GM21447 (cell line): ENCODE results near the gene KRTAP2-3.
"Not testable (repeated sequence)": the region's sequence is repeated elsewhere in the genome, so short reads cannot be mapped to it uniquely, and the experiment has no call there.

ENCODE experiments used
- ATAC-seq: cut with Tn5 transposase; IDR thresholded peaks from one replicate; pipeline ENCODE4 v1.9.1; 2021; ENCODE audit not compliant: unreplicated experiment

Gene KRTAP2-3, protein sequence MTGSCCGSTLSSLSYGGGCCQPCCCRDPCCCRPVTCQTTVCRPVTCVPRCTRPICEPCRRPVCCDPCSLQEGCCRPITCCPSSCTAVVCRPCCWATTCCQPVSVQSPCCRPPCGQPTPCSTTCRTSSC

DNA sequence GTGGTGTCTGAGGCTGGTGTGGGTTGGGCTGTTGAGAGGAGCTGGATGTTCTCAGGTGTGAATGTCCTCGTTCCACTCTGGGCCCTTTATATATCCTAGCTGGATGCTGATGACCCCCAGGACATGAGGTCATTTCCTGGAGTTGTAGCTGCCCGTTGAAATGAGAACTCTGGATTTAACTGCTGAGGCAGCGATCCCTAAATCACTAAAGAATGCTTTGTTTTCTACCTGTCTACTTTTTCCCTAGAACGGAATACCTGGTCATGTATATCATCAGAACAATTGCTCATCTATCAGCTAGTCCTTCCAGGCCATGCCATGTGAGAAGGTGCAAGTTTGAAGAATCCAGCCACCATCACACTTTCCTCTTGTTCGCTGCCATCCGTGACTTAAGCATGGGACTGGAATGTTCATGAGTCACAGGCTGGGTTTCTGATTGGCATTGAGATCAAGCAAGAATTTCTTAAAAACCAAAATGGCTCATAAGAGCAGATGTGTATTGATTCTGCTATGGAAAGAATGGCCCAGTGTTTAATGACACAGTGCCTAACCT, at the start of gene KRTAP2-3:
Gene KRTAP2-3, minus strand, starts transcription at position 63 of the 553 bp plus-strand sequence. CDS start 64 bp downstream, outside the sequence.
- no peak for ATAC-seq

DNA sequence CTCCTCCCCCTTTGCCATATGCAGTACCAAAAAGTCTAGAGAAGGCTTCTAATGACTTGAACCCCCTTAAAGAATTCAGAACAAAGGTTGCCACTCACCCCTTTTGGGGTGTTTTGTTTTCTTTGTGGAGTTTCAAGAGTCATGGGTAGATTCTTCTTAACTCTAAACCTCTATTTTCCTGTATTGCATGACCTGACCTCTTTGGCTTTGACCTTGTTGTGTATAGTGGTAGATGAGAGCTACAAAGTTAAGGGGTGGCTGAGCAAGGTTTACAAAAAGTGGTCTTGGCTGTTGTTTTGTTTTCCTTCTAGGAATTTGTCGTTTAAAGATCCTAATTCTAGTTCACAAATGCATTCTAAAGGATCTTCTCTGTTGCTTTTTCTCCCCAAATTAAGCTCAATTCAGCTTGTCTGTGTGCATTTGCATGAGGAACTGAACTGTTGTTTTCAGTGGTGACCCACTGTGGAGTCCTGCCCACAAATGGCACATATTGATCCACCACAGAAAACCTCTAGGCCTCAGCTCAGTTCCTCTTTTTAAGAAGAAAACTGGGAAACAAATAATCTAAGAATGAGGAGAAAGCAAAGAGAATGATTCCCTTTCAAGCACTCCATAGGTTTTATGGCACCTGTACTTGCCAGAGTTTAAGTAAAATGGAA, 48.9 kb upstream of the KRTAP2-3 start:
- ATAC-seq, result not testable (repeated sequence)

DNA sequence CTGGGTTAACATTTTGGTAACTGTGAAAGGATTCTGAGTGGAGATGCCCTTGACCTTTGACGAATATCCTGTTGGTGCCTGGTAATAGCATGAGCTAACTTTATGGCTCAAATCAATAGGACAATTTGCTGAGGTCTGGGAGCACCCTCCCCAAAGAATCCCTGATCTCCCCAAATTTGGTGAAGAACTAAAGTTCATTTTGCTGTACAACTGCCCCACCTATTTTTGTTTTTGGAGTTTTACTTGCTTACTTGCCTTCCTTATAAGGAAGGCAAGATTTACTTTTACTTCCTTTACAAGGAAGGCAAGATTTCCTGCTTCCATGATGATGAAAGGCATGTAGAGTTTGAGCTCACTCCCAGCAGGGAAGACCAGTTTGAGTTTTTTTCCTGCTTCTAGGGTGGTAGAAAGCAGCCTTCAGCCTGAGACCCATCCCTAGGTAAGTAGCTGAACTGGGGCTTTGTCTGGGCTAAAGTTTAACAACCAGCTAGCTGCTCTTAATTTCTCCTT, 48.1 kb upstream of the KRTAP2-3 start:
- ATAC-seq, result no peak

DNA sequence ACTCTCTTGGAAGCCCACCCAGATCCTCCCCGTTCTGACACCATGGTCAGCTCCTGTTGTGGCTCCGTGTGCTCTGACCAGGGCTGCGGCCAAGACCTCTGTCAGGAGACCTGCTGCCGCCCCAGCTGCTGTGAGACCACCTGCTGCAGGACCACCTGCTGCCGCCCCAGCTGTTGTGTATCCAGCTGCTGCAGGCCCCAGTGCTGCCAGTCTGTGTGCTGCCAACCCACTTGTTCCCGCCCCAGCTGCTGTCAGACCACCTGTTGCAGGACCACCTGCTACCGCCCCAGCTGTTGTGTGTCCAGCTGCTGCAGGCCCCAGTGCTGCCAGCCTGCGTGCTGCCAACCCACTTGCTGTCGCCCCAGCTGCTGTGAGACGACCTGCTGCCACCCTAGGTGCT, 45.4 kb upstream of the KRTAP2-3 start, which contains the start of gene KRTAP4-9:
Gene KRTAP4-9, plus strand, starts transcription at position 43 of the 400 bp plus-strand sequence. Its CDS starts 0 bp downstream, at position 43.
- ATAC-seq, result not testable (repeated sequence)

DNA sequence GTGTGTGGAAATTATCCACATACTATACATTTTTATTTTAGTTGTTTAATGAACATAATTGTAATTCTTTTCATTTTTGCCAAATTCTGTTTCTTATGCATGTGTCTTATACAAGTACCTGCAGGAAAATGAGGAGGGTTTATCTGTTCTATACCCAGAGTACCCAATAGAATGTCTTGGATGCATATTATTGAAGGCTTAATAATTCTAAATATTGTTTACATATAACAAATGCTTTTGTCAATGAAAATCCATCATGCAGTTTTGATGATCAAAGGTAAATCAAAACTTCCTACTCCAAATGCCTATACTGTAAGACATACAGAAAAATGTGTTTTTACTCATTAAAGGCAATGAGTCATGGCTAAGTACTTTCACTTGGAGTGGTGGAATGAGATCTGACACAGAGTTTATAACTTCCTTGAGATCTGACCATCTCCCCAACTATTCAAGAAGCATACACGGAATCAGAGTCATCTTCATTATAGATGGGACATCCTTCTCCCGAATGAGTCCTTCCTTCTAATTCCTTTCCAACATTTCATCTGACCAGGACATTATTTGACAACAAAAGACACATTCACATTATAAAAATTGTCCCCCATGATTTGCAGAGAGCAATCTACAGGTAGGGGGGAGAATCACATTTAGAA, 44.6 kb upstream of the KRTAP2-3 start:
- not testable (repeated sequence) for ATAC-seq

DNA sequence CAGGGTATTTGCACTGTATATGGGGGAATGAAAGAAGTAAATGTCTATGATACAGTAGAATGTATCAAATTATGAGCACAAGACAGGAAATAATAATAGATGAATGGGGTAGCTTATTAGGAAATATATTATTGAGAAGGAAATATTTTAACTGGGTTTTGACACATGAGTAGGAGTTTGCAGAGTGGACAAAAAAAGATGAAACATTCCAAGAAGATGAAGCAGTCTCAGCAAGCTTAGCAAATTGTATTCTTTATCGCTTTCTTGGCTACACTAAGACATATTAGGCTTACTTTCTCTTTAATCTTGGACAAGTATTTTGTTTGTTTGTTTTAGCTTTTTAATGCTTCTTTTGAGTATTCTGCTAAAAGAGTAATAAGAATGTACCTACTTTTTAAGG, 44.0 kb upstream of the KRTAP2-3 start:
- ATAC-seq, result no peak

DNA sequence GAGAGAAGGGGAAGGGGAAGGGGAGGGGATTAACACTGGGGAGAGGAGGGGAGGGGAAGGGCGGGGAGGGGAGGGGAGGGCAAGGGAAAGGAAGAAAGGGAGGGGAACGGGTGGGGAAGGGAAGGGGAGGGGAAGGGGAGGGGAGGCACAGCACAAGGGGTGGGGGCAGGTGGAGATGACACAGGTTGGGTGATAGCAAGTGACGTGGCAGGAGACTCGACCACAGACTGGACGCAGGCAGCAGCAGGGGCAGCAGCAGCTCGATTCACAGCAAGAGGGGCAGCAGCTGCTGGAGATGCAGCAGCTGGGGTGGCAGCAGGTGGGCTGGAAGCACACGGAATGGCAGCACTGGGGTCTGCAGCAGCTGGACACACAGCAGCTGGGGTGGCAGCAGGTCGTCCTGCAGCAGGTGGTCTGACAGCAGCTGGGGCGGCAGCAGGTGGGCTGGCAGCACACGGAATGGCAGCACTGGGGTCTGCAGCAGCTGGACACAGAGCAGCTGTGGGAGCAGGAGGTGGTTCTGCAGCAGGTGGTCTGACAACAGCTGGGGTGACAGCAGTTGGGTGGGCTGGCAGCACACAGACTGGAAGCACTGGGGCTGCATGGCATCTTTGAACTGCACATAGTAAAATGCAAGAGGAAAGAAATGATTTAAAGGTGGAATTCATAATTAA, 41.8 kb upstream of the KRTAP2-3 start, which contains the start of gene KRTAP4-16:
Gene KRTAP4-16, minus strand, starts transcription at position 624 of the 674 bp plus-strand sequence. Its CDS starts 0 bp downstream, at position 624.
- ATAC-seq, result no peak

DNA sequence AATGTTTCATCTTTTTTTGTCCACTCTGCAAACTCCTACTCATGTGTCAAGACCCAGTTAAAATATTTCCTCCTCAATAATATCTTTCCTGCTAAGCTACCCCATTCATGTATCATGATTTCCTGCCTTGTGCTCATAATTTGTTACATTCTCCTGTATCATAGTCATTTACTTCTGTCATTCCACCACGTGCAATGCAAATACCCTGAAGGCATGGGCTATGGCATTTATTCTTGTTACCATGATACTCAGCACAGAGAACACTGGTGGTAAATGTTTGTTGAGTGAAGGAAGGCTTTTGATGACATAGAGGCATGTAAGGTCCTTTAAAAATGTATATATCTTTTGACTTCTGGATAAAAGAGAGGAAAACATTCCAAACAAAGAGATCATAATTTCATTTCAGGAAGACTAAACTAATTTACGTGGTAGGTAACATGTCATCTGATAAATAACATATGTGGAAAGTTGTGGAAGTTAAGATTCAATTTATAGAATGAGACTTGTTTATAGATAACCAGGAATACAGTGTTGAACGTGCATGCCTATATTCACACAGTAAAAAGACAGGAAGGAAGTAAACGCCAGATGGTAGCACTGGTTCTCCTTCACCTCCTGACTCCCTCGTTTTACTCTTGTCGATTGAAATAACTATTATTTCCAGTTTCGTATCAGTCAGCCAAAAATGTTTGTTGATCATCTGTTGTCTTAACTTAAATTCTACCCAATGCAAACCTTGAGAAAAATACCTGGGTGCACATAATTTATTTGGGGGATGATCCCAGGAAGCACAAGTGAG, 40.0 kb upstream of the KRTAP2-3 start:
- not testable (repeated sequence) for ATAC-seq

DNA sequence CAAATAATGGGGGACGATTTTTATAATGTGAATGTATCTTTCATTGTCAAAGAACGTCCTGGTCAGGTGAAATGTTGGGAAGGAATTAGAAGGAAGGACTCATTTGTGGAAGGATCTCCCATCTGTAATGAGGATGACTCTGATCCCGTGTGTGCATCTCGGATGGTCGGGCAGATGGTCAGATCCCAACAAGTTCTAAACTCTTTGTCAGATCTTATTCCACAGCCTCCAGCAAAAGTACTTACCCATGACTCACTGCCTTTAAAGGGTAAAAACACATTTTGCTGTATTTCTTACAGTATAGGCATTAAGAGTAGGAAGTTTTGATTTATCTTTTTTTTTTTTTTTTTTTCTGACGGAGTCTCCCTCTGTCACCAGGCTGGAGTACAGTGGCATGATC, 38.6 kb upstream of the KRTAP2-3 start:
- ATAC-seq, result no peak

DNA sequence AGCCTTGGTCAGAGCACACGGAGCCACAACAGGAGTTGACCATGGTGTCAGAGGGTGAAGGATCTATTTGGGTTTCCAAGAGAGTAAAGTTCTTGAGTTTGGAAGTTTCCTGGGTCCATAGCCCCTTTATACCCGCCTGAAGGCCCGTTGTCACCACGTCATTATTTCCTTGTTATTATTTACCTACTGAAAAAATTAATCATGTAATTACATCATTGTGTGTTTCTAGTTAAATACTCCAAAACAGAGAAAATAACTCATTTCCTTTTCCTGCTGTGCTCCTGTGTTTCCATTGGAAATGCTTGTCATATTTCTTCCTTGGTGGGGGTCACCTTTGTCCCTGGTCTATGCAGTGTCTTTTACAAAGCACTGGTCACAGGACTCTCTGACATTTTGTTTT, 38.1 kb upstream of the KRTAP2-3 start, which contains the start of gene KRTAP4-8:
Gene KRTAP4-8, minus strand, starts transcription at position 101 of the 400 bp plus-strand sequence. Its CDS starts 58 bp downstream, at position 43.
- ATAC-seq, result no peak

DNA sequence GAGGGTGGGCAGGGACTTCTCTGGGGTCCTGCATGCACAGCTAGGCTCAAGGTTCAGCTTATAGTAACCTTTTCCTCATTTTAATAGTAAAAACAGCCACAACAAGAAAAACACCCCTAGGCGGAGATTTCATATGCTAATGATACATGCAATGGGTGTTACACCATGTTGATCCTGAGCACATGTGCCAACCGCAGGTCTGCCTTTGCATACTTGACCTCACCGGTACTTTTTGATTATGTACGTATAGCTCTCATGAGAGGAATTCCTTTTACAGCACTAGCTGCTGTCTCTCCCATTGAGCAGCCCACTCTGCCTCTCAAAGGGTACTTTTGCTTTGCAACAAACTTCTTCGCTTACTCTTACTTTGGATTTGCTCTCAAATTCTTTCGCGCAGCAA, 36.1 kb upstream of the KRTAP2-3 start:
- ATAC-seq, result no peak

DNA sequence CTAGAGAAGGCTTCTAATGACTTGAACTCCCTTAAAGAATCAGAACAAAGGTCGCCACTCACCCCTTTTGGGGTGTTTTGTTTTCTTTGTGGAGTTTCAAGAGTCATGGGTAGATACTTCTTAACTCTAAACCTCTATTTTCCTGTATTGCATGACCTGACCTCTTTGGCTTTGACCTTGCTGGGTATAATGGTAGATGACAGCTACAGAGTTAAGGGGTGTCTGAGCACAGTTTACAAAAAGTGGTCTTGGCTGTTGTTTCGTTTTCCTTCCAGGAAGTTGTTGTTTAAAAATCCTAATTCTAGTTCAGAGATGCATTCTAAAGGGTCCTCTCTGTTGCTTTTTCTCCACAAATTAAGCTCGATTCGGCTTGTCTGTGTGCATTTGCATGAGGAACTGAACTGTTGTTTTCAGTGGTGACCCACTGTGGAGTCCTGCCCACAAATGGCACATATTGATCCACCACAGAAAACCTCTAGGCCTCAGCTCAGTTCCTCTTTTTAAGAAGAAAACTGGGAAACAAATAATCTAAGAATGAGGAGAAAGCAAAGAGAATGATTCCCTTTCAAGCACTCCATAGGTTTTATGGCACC, 28.9 kb upstream of the KRTAP2-3 start:
- ATAC-seq, result not testable (repeated sequence)

DNA sequence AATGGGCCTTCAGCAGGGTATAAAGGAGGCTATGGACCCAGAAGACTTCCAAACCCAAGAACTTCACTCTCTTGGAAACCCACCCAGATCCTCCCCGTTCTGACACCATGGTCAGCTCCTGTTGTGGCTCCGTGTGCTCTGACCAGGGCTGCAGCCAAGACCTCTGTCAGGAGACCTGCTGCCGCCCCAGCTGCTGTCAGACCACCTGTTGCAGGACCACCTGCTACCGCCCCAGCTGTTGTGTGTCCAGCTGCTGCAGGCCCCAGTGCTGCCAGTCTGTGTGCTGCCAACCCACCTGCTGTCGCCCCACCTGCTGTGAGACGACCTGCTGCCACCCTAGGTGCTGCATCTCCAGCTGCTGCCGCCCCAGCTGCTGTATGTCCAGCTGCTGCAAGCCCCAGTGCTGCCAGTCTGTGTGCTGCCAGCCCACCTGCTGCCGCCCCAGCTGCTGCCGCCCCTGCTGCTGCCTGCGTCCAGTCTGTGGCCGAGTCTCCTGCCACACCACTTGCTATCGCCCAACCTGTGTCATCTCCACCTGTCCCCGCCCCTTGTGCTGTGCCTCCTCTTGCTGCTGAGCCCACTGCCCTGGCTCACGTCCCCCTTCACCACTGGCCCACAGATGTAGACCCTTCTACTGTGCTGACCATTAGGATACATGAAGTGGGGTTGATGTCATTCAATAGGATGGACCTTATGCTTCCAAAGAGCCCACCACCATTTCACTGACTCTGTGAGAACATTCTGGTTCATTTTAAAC, 24.4 kb upstream of the KRTAP2-3 start, which contains the start of gene KRTAP4-7:
Gene KRTAP4-7, plus strand, starts transcription at position 51 of the 757 bp plus-strand sequence. Its CDS starts 57 bp downstream, at position 108.
- not testable (repeated sequence) for ATAC-seq

DNA sequence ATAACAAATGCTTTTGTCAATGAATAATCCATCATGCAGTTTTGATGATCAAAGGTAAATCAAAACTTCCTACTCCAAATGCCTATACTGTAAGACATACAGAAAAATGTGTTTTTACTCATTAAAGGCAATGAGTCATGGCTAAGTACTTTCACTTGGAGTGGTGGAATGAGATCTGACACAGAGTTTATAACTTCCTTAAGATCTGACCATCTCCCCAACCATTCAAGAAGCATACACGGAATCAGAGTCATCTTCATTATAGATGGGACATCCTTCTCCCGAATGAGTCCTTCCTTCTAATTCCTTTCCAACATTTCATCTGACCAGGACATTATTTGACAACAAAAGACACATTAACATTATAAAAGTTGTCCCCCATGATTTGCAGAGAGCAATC, 23.5 kb upstream of the KRTAP2-3 start:
- ATAC-seq, result not testable (repeated sequence)

DNA sequence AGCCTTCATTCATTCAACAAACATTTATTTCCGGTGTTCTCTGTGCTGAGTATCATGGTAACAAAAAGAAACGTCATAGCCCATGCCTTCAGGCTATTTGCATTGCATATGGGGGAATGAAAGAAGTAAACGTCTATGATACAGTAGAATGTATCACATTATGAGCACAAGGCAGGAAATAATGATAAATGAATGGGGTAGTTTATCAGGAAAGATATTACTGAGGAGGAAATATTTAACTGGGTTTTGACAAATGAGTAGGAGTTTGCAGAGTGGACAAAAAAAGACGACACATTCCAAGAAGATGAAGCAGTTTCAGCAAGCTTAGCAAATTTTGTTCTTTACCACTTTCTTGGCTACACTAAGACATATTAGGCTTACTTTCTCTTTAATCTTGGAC, 22.7 kb upstream of the KRTAP2-3 start:
- no peak for ATAC-seq

DNA sequence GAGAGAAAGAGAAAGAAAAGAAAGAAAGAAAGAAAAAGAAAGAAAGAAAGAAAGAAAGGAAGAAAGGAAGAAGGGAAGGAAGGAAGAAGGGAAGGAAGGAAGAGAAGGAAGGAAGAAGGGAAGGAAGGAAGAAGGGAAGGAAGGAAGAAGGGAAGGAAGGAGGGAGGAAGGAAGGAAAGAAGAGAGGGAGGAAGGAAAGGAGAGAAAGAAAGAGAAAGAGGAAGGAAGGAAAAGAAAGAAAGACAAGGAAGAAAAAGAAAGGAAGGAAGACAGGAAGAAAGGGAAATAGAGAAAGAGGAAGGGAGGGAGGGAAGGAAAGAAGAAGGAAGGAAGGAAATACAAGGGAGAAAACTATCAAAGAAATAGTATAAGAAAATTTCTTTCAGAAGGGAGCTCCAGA, 16.9 kb upstream of the KRTAP2-3 start:
- no peak for ATAC-seq

DNA sequence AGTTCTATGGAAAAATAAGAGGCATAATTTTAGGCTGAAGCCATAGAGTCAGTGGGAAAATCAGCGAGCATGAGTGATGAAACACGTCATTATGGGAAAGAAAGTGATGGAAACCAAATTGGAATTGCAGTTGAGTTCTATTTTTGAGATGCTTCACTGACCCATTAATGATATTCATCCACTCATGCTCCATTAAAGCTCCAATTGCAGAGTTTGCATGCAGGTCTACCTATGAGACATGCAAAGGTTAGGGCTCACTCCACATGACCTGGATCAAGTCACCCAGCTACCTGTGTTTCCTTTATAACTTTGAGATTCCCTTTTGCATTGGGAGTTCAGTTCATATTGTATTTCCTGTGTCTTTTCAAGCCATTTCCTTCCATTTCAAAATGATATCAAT, 13.8 kb upstream of the KRTAP2-3 start:
- ATAC-seq, result no peak

DNA sequence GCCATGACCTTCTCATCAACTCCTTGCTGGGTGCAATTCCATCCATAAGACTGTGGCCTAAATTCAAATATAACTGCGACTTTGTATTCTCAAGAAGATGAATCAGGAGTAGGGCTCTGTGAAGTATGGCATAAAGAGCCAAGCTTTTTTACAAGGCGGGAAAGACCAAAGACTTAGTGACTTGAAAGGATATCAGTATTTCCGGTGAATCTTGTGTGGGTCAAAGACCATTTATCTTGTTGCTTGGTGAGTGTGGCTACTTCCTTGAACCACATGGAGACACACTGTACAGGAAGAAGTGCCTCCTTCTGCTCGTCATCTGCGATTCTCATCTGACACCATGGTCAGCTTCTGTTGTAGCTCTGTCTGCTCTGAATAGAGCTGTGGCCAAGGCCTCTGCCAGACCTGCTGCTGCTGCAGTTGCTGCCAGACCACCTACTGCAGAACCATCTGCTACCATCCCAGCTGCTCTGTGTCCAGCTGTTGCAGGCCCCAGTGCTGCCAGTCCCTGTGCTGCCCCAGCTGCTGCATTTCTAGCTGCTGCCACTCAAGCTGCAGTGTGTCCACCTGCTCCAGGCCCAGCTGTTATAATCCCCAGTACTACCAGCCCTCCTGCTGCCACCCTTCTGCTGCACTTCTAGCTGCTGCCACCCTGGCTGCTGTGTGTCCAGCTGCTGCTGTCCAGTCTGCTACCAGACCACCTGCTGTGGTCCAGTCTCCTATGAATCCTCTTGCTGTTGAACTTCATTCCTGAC, 11.9 kb upstream of the KRTAP2-3 start:
- ATAC-seq, result no peak
